GM23248 (cell line): Measurements from ENCODE around the gene MAP1LC3B2.

Experiments used
- EZH2 ChIP-seq: fragments of 200-600 bp; sonication (generic); IDR thresholded peaks from 2 replicates; pipeline ENCODE4 v1.6.1; 2018; ENCODE audit warnings: antibody characterized with exemption, mild to moderate bottlenecking; ENCODE audit not compliant: insufficient read depth, poor library complexity, severe bottlenecking
- EZH2phosphoT487 ChIP-seq: fragments of 200-600 bp; sonication (generic); IDR thresholded peaks from 2 replicates; pipeline ENCODE4 v1.6.1; 2018; ENCODE audit warnings: antibody characterized with exemption, moderate library complexity, mild to moderate bottlenecking, low read depth; ENCODE audit not compliant: insufficient read depth

- TF ChIP-seq EZH2: no peak
- TF ChIP-seq EZH2phosphoT487: no peak
Observed at GRCh38 chr12:116549993-116550392, 9.2 kb upstream of the MAP1LC3B2 start.
